Measurements from ENCODE around the gene LEAP2.

LEAP2 gene

DNA sequence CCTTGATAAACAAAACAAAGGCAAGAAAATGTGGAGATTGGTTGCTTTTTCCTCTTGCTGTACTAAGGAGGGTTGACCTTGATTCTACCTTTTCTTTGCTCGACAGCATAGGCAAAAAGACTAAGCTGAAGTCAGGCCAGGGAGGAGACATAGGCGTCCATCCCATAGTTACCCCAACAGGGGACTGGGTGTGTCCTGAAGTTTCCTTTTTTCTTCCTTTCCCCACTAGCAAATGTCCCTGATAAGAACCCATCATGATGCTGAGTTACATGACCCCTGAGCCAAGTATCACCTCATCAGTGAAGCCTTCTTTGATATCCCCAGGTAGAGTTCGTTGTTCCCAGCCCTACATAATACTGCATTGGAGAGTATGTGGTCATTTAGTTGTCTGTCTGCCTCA is 33.2 kb upstream of the LEAP2 start:
- no peak for TF ChIP-seq NFIC (IDR thresholded peaks at IDR 0.05)
- TF ChIP-seq EGR1 (IDR thresholded peaks at IDR 0.05): no peak
- TF ChIP-seq YY1 (IDR thresholded peaks at IDR 0.05; ENCODE audit: low read depth): no peak
- no peak for TF ChIP-seq FOXM1 (IDR thresholded peaks at IDR 0.05; ENCODE audit: borderline replicate concordance, low read depth)
- no peak for TF ChIP-seq CREB1 (IDR thresholded peaks at IDR 0.05; ENCODE audit: low read depth)
- TF ChIP-seq, protein P1, sequence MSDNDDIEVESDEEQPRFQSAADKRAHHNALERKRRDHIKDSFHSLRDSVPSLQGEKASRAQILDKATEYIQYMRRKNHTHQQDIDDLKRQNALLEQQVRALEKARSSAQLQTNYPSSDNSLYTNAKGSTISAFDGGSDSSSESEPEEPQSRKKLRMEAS (IDR thresholded peaks at IDR 0.05): no peak
- no peak for TF ChIP-seq TEAD4 (IDR thresholded peaks at IDR 0.05)
- TF ChIP-seq TAF1 (IDR thresholded peaks at IDR 0.05; ENCODE audit: low read depth): no peak
- TF ChIP-seq CEBPB (IDR thresholded peaks at IDR 0.05): no peak
- no peak for TF ChIP-seq REST (IDR thresholded peaks at IDR 0.05; ENCODE audit: low read depth)
- TF ChIP-seq RAD21 (IDR thresholded peaks at IDR 0.05; ENCODE audit: low read depth): no peak
- TF ChIP-seq USF1 (IDR thresholded peaks at IDR 0.05): no peak
- TF ChIP-seq ZBTB7A (IDR thresholded peaks at IDR 0.05; ENCODE audit: low read depth): no peak
- TF ChIP-seq TCF12 (IDR thresholded peaks at IDR 0.05; ENCODE audit: low read depth): no peak
- no peak for TF ChIP-seq EP300 (IDR thresholded peaks at IDR 0.05; ENCODE audit: borderline replicate concordance)

DNA sequence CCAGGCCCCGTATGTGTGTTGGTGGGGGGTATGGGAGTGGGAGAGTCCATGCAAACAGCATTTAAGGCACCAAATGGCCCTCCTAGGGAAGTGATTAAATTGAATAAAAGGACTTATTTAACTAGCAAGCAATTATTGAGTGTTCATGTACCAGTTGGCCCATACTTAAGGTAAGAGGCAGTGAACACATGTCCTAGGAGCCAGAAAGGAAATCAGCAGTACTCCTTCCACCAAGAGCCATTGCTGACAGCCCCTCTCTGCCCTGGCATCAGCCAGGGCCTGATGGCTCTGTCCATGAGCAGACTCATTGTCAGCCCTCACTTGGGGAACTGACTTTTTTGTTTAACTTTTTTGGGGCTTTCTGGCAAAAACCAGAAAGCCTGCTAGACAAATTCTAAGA is 32.6 kb upstream of the LEAP2 start:
- no peak for TF ChIP-seq FOXM1 (IDR thresholded peaks at IDR 0.05; ENCODE audit: borderline replicate concordance, low read depth)
- no peak for TF ChIP-seq EGR1 (IDR thresholded peaks at IDR 0.05)

DNA sequence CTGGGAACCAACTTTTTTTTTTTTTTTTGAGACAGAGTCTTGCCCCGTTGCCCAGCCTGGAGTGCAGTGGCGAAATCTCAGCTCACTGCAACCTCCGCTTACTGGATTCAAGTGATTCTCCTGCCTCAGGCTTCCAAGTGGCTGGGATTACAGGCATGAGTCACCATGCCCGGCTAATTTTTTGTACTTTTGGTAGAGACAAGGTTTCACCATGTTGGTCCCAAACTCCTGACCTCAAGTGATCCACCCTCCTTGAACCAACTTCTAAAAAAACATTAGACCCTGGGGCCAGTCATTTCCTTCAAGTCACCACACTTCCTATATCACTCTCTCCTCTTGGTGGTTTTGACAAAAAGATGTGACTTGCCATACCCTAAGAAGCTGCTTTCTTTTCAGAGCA is 32.2 kb upstream of the LEAP2 start:
- TF ChIP-seq TEAD4 (IDR thresholded peaks at IDR 0.05): no peak
- TF ChIP-seq, protein P1 (IDR thresholded peaks at IDR 0.05): no peak
- TF ChIP-seq ZBTB7A (IDR thresholded peaks at IDR 0.05; ENCODE audit: low read depth): no peak
- no peak for TF ChIP-seq EGR1 (IDR thresholded peaks at IDR 0.05)
- TF ChIP-seq EP300 (IDR thresholded peaks at IDR 0.05; ENCODE audit: borderline replicate concordance): no peak

DNA sequence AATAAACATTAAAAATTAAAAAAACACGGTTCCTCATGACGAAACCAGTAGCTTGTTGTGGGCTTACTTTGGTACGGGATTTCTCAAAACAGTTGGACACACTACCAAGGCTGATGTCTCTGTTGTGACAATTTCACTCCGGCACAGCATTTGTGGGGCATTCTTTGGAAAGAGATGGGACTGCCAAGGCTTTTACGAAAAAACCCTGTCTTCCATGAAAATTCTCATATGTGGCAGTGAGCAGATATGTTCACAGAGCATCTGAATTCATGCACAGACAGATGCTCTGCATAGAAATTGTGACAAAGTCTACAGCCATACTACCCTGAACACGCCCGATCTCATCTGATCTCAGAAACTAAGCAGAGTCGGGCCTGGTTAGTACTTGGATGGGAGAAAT is 25.2 kb upstream of the LEAP2 start:
- TF ChIP-seq TAF1 (IDR thresholded peaks at IDR 0.05; ENCODE audit: low read depth): no peak

GRCh38 chr5:132849347-132849746 is 24.1 kb upstream of the LEAP2 start:
- TF ChIP-seq USF1 (IDR thresholded peaks at IDR 0.05) (no peak), CEBPB (IDR thresholded peaks at IDR 0.05) (no peak), YY1 (IDR thresholded peaks at IDR 0.05; ENCODE audit: low read depth) (no peak), NFIC (IDR thresholded peaks at IDR 0.05) (no peak), FOXM1 (IDR thresholded peaks at IDR 0.05; ENCODE audit: borderline replicate concordance, low read depth) (no peak), ZBTB7A (IDR thresholded peaks at IDR 0.05; ENCODE audit: low read depth) (no peak), REST (IDR thresholded peaks at IDR 0.05; ENCODE audit: low read depth) (no peak), TCF12 (IDR thresholded peaks at IDR 0.05; ENCODE audit: low read depth) (no peak), RAD21 (IDR thresholded peaks at IDR 0.05; ENCODE audit: low read depth) (no peak), EP300 (IDR thresholded peaks at IDR 0.05; ENCODE audit: borderline replicate concordance) (no peak), CREB1 (IDR thresholded peaks at IDR 0.05; ENCODE audit: low read depth) (no peak)
- TF ChIP-seq, protein P1 (IDR thresholded peaks at IDR 0.05): no peak

- TF ChIP-seq CREB1 (IDR thresholded peaks at IDR 0.05; ENCODE audit: low read depth) (no peak), RAD21 (IDR thresholded peaks at IDR 0.05; ENCODE audit: low read depth) (no peak), ZBTB7A (IDR thresholded peaks at IDR 0.05; ENCODE audit: low read depth) (no peak), NFIC (IDR thresholded peaks at IDR 0.05) (no peak), EGR1 (IDR thresholded peaks at IDR 0.05) (no peak), TEAD4 (IDR thresholded peaks at IDR 0.05) (no peak), TAF1 (IDR thresholded peaks at IDR 0.05; ENCODE audit: low read depth) (no peak), EP300 (IDR thresholded peaks at IDR 0.05; ENCODE audit: borderline replicate concordance) (no peak), YY1 (IDR thresholded peaks at IDR 0.05; ENCODE audit: low read depth) (no peak), FOXM1 (IDR thresholded peaks at IDR 0.05; ENCODE audit: borderline replicate concordance, low read depth) (no peak), REST (IDR thresholded peaks at IDR 0.05; ENCODE audit: low read depth) (no peak), USF1 (IDR thresholded peaks at IDR 0.05) (no peak), CEBPB (IDR thresholded peaks at IDR 0.05) (no peak), TCF12 (IDR thresholded peaks at IDR 0.05; ENCODE audit: low read depth) (no peak)
- TF ChIP-seq, protein P1 (IDR thresholded peaks at IDR 0.05): no peak
Observed at GRCh38 chr5:132850066-132850465, 23.4 kb upstream of the LEAP2 start.
